ENCODE measurements around the gene SLC17A3.

The SLC17A3 gene

GRCh38 chr6:25889877-25890853, 16.1 kb upstream of the SLC17A3 start:
- no peak for DNase-seq (ENCODE audit: low read depth)

GRCh38 chr6:25888626-25889025, 14.6 kb upstream of the SLC17A3 start:
- DNase-seq (ENCODE audit: low read depth), result no peak

- no peak for DNase-seq (ENCODE audit: low read depth)
Observed at GRCh38 chr6:25886066-25886465, 12.0 kb upstream of the SLC17A3 start.

GRCh38 chr6:25883991-25884390, 9.9 kb upstream of the SLC17A3 start:
- no peak for DNase-seq (ENCODE audit: low read depth)

- DNase-seq (ENCODE audit: low read depth), result no peak
Observed at GRCh38 chr6:25883536-25883935, 9.5 kb upstream of the SLC17A3 start.

GRCh38 chr6:25882051-25882496, 8.0 kb upstream of the SLC17A3 start:
- no peak for DNase-seq (ENCODE audit: low read depth)

- no peak for DNase-seq (ENCODE audit: low read depth)
Observed at GRCh38 chr6:25880601-25881000, 6.6 kb upstream of the SLC17A3 start.

GRCh38 chr6:25878721-25879322, 4.8 kb upstream of the SLC17A3 start:
- DNase-seq (ENCODE audit: low read depth), result no peak

GRCh38 chr6:25875926-25876602, 2.0 kb upstream of the SLC17A3 start:
- DNase-seq (ENCODE audit: low read depth), result no peak

GRCh38 chr6:25875563-25875905, 1.5 kb upstream of the SLC17A3 start:
- no peak for DNase-seq (ENCODE audit: low read depth)

GRCh38 chr6:25874822-25875562, 949 bp upstream of the SLC17A3 start:
- DNase-seq (ENCODE audit: low read depth), result no peak

GRCh38 chr6:25872814-25873213, 1.2 kb downstream of the SLC17A3 start:
- no peak for DNase-seq (ENCODE audit: low read depth)

GRCh38 chr6:25869840-25870239, 4.2 kb downstream of the SLC17A3 start:
- no peak for DNase-seq (ENCODE audit: low read depth)

- DNase-seq (ENCODE audit: low read depth), result no peak
Observed at GRCh38 chr6:25868436-25869183, 5.4 kb downstream of the SLC17A3 start.

- no peak for DNase-seq (ENCODE audit: low read depth)
Observed at GRCh38 chr6:25866011-25866410, 8.0 kb downstream of the SLC17A3 start.

- no peak for DNase-seq (ENCODE audit: low read depth)
Observed at GRCh38 chr6:25863360-25863759, 10.7 kb downstream of the SLC17A3 start.

- no peak for DNase-seq (ENCODE audit: low read depth)
Observed at GRCh38 chr6:25862199-25862598, 11.8 kb downstream of the SLC17A3 start.

- no peak for DNase-seq (ENCODE audit: low read depth)
Observed at GRCh38 chr6:25852756-25853155, 21.3 kb downstream of the SLC17A3 start.

- no peak for DNase-seq (ENCODE audit: low read depth)
Observed at GRCh38 chr6:25851961-25852360, 22.1 kb downstream of the SLC17A3 start.

GRCh38 chr6:25844518-25844917, 29.5 kb downstream of the SLC17A3 start:
- DNase-seq (ENCODE audit: low read depth), result no peak

GRCh38 chr6:25842526-25842925, 31.5 kb downstream of the SLC17A3 start:
- no peak for DNase-seq (ENCODE audit: low read depth)

Measured in stimulated activated CD8-positive, alpha-beta memory T cell treated with anti-CD3 and anti-CD28 coated beads, Interleukin-7, amount 100 ng/mL, for 24 hours (primary cell).